Measurements from ENCODE around the gene EN2. TPM values are rescaled to one million over a fixed set of nuclear protein-coding genes. Genes with fewer than 3 reads are reported as not detected.
A peak's percentile ranks its signal among the peaks of the same experiment; 100 is the strongest.

EN2 gene
- total RNA-seq, 1 donor from 2014 or later: 7.2 TPM

GRCh38 chr7:155449869-155450557 is 7.9 kb upstream of the EN2 start:
- H3K27me3 Mint-ChIP-seq (ENCODE audit: low read depth): peaks cover 97% of the 10 kb centered on the region
- peaks cover 5% of the 10 kb centered on the region for H3K36me3 Mint-ChIP-seq (ENCODE audit: low read depth)
- no peaks in the 10 kb centered on the region for H3K9me3 Mint-ChIP-seq
- peaks cover 14% of the 10 kb centered on the region for H3K4me1 Mint-ChIP-seq
- H3K4me3 Mint-ChIP-seq: no peak overlapping the region
- TF ChIP-seq, protein P1, sequence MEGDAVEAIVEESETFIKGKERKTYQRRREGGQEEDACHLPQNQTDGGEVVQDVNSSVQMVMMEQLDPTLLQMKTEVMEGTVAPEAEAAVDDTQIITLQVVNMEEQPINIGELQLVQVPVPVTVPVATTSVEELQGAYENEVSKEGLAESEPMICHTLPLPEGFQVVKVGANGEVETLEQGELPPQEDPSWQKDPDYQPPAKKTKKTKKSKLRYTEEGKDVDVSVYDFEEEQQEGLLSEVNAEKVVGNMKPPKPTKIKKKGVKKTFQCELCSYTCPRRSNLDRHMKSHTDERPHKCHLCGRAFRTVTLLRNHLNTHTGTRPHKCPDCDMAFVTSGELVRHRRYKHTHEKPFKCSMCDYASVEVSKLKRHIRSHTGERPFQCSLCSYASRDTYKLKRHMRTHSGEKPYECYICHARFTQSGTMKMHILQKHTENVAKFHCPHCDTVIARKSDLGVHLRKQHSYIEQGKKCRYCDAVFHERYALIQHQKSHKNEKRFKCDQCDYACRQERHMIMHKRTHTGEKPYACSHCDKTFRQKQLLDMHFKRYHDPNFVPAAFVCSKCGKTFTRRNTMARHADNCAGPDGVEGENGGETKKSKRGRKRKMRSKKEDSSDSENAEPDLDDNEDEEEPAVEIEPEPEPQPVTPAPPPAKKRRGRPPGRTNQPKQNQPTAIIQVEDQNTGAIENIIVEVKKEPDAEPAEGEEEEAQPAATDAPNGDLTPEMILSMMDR (conservative IDR thresholded peaks at IDR 0.05): no peak
- no peak overlapping the region for H3K27ac Mint-ChIP-seq (ENCODE audit: unreplicated experiment)
- DNase-seq (ENCODE audit: low read depth, low spot score): no peak

DNA sequence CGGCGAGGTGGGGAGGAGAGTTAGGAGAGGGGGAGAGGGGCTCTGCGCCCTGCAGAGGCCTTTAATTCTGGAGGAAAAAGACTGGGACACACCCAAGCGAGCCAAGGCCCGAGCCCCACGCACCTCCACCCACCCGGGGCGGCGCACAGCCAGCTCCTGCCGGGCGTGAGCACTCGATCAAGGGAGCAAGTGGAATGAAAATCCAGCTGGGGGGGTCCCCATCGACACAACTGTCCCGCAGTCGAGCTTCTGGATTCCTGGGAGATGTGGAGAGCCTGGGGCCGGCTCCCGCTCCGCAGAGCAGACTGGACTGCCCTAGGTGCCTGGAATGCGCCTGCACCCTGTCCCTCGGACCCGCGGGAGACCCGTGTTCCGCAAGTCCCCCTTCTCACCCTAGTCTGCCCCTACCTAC is 7.4 kb upstream of the EN2 start:
- Mint-ChIP-seq H3K4me1 (peaks cover 14% of the 10 kb centered on the region), H3K27ac (ENCODE audit: unreplicated experiment) (no peak overlapping the region), H3K4me3 (no peak overlapping the region), H3K27me3 (ENCODE audit: low read depth) (peaks cover 98% of the 10 kb centered on the region), H3K36me3 (ENCODE audit: low read depth) (peaks cover 5% of the 10 kb centered on the region), H3K9me3 (no peaks in the 10 kb centered on the region)
- TF ChIP-seq, protein P1 (conservative IDR thresholded peaks at IDR 0.05): no peak
- DNase-seq (ENCODE audit: low read depth, low spot score): no peak

DNA sequence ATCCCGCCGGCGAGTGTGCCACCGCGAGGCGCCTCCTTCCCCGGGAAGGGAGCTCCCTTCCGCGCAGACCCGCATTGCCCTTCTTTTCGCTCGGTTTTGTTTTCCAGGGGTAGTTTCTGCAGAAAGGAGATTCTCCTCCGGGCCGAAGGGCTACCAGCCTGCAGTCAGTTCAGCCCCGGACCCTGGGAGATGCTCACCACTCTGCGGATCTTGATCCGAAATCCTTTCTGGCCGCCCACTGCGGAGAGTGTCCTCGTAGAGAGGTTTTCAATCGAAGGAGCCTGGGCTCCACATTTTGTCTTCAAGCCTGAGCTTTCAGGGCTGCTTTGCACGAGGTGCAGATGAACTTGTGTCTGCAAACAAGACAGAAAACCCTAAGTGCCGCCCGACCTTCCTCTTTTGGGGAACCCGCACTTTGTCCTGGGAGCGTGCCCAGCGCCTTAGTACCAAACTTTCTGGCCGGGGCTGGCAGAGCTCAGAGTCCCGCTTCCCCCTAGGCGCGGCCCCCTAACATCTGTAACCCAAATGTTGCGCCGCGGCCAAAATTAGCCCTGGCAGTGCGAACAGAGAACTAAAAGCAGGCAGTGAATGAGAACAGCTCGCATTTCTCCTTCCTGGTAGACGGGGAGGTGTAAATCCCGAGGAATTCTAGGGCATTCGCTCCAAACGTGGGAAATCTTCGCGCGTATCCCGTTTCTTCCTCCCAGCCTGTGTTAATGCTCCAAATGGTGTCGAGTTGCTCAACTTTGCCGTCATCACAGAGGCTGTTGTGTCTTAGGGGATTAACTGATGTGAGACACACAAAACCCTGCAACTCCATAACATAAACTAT is 6.7 kb upstream of the EN2 start:
- peaks cover 15% of the 10 kb centered on the region for H3K4me1 Mint-ChIP-seq
- peaks cover 99% of the 10 kb centered on the region for H3K27me3 Mint-ChIP-seq (ENCODE audit: low read depth)
- no peak for DNase-seq (ENCODE audit: low read depth, low spot score)
- peaks cover 5% of the 10 kb centered on the region for H3K36me3 Mint-ChIP-seq (ENCODE audit: low read depth)
- TF ChIP-seq, protein P1 (conservative IDR thresholded peaks at IDR 0.05): no peak
- no peaks in the 10 kb centered on the region for H3K9me3 Mint-ChIP-seq
- no peak overlapping the region for H3K27ac Mint-ChIP-seq (ENCODE audit: unreplicated experiment)
- peak overlapping the region; percentile 53 for H3K4me3 Mint-ChIP-seq

- Mint-ChIP-seq H3K36me3 (ENCODE audit: low read depth) (peaks cover 5% of the 10 kb centered on the region), H3K27ac (ENCODE audit: unreplicated experiment) (no peak overlapping the region), H3K4me3 (no peak overlapping the region), H3K4me1 (peaks cover 22% of the 10 kb centered on the region), H3K27me3 (ENCODE audit: low read depth) (peaks cover 99% of the 10 kb centered on the region), H3K9me3 (no peaks in the 10 kb centered on the region)
- TF ChIP-seq, protein P1 (conservative IDR thresholded peaks at IDR 0.05): no peak
- no peak for DNase-seq (ENCODE audit: low read depth, low spot score)
These were observed 6.1 kb upstream of the EN2 start for GRCh38 chr7:155451840-155452239.

GRCh38 chr7:155452505-155453295 is 5.2 kb upstream of the EN2 start:
- peaks cover 2% of the 10 kb centered on the region for H3K36me3 Mint-ChIP-seq (ENCODE audit: low read depth)
- DNase-seq (ENCODE audit: low read depth, low spot score): no peak
- H3K4me1 Mint-ChIP-seq: peaks cover 24% of the 10 kb centered on the region
- peak overlapping the region; percentile 56 for H3K4me3 Mint-ChIP-seq
- TF ChIP-seq, protein P1 (conservative IDR thresholded peaks at IDR 0.05): no peak
- H3K9me3 Mint-ChIP-seq: no peaks in the 10 kb centered on the region
- H3K27me3 Mint-ChIP-seq (ENCODE audit: low read depth): peaks cover 97% of the 10 kb centered on the region
- H3K27ac Mint-ChIP-seq (ENCODE audit: unreplicated experiment): no peak overlapping the region

Data from neural crest cell (in vitro differentiated cells).